HG03175 (cell line): Measurements from ENCODE around the gene PATL2.
"Not testable (repeated sequence)": the region's sequence is repeated elsewhere in the genome, so short reads cannot be mapped to it uniquely, and the experiment has no call there.

Experiments
- ATAC-seq: cut with Tn5 transposase; IDR thresholded peaks from one replicate; pipeline ENCODE4 v1.9.1; 2021; ENCODE audit warnings: mild to moderate bottlenecking, moderate library complexity; ENCODE audit not compliant: unreplicated experiment

PATL2 gene

DNA sequence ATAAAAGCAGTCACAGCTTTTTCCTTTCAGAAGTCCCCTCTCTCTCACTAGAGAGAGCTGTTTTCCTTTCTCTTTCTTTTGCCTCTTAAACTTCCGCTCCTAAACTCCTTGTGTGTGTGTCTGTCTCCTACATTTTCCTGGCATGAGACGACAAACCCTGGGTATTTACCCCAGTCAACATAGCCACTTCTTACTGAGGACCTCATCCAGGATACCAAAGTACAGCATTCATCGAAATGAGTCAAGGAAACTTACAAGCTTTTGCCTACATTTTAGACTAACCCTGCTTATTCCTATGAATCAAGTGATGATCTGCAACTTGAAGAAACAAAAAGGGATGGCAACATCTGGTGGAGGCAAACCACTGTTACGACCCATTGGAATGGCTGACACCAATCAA lies 16.7 kb downstream of the PATL2 start:
- ATAC-seq = no peak

DNA sequence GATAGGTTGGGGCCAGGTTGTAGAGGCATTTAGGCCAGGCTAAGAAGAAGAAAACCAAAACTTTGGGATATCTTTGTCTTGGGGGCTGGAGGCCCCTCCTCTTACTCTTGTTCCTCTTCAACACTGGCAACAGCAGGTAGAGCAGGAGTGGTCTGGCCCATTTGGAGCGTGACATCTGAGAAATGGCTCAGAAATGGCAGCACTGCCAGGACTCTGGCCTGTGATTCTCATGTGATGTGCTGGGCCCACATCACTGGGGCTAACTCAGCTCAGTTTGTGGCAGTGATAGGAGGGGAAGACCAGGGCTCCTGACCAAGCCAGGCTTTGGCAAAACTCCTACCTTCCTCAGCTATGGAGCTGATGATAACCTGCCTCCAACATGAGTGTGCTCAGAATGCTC lies 18.5 kb downstream of the PATL2 start:
- ATAC-seq = no peak

DNA sequence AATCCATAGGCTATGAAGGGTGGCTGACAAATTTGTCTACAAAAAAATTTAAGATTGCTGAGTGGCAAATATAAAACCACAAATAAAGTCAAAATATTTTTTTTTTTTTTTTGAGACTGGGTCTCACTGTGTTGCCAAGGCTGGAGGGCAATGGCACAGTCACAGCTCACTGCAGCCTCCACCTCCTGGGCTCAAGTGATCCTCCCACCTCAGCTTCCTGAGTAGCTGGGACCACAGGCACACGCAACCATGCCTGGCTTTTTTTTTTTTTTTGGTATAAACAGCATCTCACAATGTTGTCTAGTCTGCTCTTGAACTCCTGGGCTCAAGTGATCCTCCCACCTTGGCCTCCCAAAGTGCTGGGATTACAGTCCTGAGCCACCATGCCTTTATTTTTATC lies 20.9 kb downstream of the PATL2 start:
- ATAC-seq = not testable (repeated sequence)

DNA sequence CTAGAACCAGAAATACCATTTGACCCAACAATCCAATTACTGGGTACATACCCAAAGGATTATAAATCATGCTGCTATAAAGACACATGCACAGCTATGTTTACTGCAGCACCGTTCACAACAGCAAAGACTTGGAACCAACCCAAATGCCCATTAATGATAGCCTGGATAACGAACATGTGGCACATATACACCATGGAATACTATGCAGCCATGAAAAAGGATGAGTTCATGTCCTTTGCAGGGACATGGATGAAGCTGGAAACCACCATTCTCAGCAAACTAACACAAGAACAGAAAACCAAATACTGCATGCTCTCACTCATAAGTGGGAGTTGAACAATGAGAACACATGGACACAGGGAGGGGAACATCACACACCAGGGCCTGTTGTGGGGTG lies 21.8 kb downstream of the PATL2 start:
- ATAC-seq = not testable (repeated sequence)

DNA sequence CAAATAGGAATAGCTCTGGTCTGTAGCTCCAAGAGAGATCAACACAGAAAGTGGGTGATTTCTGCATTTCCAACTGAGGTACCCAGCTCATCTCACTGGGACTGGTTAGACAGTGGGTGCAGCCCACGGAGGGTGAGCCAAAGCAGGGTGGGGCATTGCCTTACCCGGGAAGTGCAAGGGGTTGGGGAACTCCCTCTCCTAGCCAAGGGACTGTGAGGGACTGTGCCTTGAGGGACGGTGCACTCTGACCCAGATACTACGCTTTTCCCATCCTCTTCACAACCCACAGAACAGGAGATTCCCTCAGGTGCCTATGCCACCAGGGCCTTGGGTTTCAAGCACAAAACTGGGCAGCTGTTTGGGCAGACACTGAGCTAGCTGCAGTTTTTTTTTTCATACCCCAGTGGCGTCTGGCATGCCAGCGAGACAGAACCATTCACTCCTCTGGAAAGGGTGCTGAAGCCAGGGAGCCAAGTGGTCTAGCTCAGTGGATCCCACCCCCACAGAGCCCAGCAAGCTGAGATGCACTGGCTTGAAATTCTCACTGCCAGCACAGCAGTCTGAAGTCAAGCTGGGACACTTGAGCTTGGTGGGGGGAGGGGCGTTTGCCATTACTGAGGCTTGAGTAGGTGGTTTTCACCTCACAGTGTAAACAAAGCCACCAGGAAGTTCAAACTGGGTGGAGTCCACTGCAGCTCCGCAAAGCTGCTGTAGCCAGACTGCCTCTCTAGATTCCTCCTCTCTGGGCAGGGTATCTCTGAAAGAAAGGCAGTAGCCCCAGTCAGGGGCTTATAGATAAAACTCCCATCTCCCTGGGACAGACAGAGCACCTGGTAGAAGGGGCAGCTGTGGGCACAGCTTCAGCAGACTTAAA lies 28.1 kb downstream of the PATL2 start:
- not testable (repeated sequence) for ATAC-seq

DNA sequence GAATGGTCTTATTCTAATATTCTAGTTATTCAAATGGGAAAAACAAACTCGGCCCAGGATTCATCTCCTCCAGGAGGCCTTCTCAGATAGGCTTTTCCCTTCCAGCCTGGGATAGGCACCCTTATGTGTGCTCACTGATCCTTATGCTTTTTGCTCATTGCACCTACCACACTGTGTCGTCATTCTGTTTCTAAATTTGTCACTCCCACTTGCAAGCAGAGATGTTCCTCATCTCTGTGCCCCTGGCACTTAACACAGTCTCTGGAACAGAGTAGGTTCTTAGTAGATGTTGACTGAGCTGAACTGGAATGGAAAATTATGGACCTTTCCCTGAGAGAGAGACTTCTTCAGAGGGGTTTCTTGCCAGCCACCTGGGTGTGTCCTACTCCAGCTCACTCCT lies 28.9 kb downstream of the PATL2 start:
- ATAC-seq = no peak

DNA sequence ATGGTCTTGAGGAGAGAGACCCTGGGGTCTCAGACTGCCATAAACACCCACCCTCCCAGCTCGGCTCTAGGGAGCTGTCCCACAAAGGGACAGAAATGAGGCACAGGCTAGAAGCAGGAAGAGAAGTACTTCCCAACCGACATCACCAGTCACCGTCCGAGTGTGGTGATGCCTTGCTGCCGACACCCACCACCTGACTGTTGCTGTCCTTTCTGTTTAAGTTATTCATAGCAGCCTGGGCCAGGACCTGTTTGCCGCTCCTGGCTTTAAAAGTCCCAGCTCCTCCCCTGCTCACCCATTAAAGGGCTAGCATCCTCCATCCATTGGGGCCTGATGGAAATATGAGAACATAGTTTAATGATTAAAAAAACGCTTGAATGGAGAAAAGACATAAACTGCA lies 34.4 kb downstream of the PATL2 start:
- ATAC-seq = no peak

DNA sequence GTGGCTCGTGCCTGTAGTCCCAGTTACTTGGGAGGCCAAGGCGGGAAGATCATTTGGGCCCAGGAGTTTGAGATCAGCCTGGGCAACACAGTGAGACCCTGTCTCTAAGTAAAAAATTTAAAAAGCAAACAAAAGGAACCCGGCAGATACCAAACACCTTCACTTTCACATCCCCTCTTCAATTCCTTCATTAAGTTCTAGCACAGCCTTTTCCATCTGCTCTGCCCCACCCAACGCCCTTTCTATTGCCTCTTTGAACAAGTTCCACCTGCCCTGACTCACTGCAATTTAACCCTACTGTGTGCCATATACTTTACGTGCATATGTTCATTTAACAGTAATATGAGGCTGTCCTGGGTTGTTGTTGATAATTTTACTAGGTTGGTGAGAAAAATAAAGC lies 35.2 kb downstream of the PATL2 start:
- no peak for ATAC-seq

DNA sequence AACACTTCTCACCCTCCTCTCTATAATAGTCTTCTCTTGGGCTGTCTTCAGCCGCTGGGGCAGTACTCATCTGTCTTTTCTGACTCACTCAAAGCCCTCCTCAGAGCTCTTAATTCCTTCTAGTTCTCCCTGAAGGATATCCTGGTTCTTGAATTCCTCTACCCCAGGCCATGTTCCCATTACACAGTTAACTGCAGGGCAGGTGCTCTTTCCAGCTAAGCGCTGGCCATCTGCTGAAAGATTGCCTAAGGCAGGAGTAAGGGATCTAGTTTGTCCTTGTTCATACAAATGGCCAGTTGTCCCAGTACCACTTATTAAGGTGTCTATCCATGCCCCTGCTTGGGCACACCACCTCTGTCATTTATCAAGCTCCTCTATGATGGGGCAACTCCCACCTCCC lies 37.5 kb downstream of the PATL2 start:
- ATAC-seq = no peak

DNA sequence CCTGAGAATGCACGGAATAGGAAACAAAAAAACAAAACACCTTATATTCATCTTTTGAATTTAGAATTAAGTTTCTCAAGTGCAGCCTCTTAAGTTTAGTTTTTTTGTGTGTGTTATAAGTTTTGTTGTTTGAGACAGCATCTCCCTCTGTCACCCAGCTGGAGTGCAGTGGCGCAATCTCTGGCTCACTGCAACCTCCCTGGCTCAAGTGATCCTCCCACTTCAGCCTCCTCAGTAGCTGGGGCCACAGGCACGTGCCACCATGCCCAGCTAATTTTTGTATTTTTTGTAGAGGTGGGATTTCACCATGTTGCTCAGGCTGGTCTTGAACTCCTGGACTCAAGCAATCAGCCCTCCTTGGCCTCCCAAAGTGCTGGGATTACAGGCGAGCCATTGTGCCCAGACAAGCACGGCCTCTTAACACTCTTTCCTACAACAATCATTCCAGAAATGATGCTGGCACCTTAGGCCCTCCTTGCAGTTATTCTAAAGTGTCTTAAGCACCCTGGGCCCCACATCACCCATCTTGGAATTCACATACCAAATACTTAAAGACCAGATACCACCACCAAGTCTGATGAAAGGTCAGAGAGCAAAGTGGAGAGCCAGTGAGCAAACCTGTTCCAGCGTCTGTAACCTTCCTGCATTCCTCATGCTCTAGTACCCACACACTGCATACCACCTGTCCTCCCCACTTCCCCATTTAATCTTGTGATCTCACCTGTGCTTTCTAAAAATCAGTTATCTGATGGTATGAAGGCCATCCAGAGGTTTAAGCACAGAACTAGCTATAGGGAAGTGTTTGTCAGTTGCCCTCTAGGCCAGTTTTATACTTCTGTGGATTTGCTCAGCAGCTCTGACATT lies 40.8 kb downstream of the PATL2 start:
- ATAC-seq = no peak

DNA sequence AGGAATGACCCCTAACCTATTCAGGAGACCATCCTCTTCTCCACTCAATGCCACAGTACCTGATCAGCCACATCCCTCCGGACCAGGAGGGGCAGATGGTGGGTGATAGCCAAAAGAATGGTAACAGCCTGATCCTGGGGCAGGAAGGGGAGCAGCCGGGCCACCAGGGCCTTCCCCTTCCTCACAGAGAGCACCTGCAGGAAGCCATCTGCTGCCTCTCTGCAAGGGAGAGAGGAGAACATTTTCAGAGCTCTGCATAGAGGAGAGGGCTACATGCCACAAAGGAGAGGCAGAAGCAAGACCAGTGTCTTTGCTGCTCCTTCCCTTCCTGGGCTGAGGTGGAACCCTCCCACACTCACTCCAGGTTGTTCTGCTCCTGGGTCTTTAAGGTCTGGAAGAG lies 42.2 kb downstream of the PATL2 start:
- no peak for ATAC-seq

DNA sequence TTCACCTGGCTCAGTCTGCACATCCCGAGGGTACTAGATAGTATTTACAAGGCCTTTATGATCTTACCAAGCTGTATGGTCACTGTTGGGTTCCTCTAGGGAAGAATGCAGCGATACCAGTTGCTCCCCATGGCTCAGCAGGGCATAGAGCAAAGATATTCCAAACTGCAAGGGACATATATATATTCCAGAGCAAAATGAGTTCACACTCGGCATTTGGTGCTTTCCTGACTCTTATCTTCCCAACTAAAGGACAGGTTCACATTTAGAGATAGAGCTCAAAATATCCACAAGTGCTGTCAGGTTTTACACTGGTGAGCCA lies 44.1 kb downstream of the PATL2 start:
- no peak for ATAC-seq

DNA sequence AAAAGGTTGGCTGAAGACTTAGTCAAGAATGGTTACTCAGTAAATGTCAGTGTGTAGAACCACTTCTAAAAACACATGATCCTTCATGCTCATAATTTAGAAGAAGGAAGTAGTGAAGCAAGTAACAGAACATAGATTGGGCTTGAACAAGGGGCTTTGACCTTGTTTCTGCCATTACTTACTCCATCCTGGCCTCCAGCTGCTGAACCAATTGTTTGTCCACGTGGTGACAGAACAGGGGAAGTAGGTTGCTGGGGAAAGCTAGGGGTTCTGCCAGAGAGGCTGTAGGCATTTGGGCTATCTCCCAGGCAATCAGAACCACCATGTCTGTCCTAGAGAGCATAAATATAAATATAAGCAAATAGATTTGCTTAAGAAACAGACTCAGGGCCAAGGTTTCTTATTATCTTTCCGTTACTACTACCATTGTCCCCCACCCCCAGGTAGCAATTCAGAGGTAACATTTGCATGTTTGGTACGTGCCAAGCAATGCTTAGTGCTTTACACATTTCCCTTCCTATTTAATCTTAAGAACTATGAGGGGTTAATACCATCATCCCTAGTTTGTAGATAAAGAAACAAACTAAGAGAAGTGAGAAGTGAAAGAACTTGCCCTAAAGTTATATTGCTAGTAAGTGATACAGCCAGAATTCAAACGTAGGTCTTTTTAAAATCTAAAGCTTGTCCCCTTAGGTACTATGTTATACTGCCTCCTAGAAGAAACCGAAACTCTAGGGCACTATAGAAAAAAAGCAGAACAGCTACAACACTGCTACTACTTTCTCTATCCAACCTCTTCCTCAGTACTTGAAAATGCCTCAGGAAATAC lies 44.7 kb downstream of the PATL2 start:
- peak; percentile 26 for ATAC-seq

DNA sequence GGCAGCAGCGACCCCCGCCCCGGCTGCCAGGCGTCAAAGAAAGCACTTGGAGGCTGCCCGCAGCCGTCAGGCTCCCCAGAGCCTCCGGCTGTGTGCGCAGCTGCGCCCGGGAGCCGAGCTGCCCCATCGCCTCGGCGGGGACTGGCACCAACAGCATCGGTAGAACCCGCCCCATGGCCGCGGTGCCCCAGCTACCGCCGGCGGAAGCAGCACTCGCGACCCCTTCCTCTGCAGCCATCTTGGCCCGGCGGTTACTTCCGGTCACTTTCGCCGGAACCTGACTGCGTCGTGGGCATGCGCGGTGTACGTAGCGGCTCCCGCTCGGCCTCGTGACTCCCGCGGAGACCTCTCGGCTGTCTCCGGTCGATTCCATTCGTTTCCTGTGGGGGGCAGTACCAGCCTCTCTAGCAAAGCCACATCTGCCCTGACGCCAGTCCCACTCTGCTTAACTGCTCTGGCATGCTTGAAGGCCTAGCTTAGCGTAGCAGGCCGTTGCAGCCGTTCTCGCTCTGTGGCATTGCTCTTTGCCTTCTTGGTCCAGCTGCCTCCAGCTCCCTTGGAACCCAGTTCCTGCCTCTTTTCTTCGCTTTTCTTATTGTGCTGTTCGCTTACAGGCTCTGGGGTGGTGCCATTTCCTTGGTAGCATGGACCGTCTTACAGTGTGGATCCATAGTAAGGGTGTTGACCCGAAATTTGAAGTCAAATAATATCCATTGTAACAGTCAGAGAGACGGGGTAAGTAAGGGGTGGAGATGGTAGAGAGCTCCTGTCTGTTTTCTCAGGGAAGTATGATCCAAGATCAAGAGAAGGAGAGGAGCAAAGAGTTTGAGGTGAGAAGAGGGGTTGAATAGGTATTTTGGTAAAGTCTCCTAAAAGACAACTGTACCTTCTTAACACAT lies 47.5 kb downstream of the PATL2 start, which contains the start of gene SPG11:
Gene SPG11, minus strand, starts transcription at position 253 of the 899 bp plus-strand sequence. Its CDS starts 15 bp downstream, at position 238.
- peak; percentile 76 for ATAC-seq

DNA sequence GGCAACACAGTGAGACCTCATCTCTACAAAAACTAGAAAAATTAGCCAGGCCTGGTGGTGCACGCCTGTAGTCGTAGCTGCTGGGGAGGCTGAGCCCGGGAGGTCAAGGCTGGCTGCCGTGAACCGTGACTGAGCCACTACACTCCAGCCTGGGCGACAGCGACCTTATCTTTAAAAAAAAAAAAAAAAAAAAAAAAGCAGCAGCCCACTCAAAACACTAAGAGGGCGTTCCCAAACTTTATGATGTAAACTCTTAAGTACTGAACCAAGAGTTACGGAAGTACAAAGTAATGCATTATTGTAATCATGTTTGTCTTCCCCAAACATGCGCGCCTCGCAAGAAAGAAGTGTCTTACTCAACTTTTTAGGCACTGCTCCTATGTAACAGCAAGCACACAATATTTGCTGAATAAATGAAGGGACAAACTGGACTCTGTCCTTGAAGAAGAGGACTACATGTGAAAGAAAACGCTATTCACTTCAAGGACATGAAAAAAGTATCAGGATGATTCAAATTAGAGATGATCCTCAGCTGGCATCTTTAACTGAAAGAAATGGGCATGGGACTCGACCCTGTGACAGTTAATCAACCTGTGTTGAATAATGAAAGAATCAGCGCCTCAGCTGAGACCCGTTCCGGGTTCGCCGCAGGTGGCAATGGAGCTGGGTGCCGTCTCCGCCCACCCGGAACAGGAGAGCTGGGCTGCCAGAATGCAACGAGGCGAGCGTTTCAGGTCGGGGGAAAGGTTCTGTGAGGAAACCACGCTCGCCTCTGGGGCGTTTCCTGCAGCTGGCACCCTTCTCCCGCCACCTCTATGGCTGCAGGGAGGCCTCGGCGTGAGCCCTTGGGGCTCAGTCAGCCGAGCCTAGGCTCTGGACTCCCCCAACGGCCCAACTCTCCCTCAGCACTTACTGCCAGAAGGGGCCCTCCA lies 48.4 kb downstream of the PATL2 start:
- peak; percentile 52 for ATAC-seq

DNA sequence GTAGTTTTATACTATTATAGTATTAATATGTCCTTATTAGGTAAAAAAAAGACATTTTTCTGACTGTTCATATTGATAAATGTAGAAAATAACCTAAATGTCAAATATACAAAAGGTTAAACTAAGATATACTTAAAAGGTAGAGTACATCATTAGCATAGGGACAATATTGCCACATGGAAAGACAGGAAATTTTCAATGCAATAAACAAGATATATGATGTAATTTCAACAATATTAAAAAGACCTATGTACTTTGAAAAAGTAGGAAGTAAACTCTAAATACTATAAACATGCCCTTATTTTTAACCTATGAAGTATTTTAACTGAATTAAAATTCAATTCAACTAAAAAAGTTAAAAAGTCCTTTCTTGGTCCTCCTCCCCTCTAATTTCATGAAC lies 49.5 kb downstream of the PATL2 start:
- no peak for ATAC-seq

DNA sequence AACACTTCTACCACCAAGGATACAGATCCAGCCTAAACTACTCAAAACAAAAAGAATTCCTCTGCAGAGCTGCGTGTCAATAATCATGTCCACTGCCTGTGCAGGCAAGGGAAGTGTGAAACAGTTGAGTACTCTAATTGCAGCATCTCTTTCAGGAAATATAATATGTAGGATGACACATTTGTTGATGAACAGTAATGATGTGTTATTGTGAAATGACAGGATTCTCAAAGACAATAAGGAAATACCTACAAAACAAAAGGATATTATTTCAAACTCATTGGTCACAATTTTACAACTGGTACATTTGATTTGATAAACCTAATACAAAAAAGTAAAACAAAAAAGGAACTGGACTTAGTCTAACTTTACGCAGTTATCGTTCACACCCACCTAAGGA lies 52.1 kb downstream of the PATL2 start:
- ATAC-seq = no peak

DNA sequence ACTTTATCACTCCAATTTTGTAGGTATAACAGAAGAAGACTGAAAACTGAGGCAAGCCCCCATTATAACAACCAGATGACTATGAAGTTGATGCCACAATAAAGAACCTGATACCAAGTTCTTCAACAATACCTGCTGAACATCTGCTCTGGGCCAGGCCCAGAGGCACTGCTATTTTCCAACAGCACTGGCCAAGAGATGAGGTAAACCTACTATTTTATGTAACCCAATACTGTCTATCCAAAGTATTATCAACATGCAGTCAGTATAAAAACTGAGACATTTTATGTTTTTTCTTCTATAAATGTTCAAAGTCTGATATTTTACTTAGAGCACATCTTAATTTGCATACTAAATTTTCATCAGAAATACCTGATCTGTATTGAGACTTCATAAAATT lies 53.7 kb downstream of the PATL2 start:
- ATAC-seq = no peak

DNA sequence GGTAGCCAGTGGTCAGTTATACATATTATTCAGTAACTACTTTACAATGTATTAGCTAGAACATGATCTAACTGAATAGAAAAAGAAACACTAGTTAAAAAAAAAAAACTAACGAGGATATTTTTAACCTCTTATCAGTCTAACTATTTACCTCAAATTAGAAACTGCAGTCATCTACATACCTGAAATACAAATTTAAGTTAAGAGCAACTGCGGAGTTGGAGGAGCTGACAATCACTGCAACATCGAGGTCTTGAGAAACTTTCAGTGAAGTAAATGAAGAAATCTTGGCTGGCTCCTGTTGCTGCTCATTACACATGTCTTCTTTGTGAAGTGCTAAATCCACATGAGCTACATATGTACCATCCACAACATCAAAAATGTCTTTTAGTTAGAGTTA lies 54.2 kb downstream of the PATL2 start:
- no peak for ATAC-seq
